Hematopoietic multipotent progenitor cell treated with erythropoietin and hydrocortisone succinate and interleukin-3 and kit ligand, for 8 days (in vitro differentiated cells): Measurements from ENCODE around the gene CIDEB.

Experiments
- DNase-seq: peaks from one replicate; pipeline ENCODE4 v3.0.0-alpha.2; 2015

The CIDEB gene

DNA sequence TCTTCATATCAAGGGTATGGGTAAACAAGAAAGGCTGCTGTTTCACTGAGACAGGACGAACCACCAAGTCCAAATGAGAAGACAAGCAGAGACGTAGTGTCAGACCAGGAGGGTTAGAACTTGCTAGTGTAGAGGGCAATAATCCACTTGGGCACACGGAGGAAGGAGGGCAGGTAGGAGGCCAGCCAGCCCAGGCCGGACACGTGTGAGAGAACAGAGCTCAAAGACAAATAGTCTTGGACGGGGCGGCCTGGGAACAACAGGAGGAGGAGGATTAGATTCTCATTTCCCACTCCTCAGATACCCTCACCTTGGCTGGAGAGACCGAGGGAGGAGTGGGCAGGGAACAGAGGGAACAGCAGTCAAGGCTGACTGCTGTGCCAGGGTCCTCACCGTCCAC is 17.0 kb downstream of the CIDEB start:
- no peak for DNase-seq

DNA sequence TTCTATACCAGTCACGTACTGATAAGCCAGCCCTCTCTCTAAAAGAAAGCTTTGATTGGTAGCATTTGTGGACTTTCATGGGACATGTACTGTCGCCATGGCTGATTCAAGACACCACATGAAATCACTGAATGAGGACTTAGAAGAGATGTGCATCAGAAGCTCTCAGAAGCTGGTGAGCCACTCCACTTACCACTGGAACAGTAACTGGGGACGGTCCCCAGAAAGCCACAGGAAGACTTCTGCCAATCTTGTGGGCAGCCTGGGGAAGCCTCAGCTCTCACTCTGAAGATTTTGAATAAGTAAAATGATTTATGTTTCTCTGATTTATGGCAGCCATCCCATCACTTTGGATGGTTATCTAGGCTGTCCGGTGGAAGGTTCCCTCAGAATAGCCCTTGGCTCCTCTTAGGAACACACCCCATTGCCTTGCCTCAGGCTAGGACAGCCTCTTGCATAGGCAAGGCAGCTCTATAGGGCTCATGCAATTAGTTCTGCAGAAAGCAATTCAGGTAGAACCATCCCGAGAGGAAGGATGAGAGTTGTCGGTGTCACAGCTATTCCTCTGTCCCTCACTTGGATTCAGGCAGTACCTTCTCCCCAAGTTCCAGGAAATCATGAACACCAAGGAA is 18.0 kb downstream of the CIDEB start:
- no peak for DNase-seq

DNA sequence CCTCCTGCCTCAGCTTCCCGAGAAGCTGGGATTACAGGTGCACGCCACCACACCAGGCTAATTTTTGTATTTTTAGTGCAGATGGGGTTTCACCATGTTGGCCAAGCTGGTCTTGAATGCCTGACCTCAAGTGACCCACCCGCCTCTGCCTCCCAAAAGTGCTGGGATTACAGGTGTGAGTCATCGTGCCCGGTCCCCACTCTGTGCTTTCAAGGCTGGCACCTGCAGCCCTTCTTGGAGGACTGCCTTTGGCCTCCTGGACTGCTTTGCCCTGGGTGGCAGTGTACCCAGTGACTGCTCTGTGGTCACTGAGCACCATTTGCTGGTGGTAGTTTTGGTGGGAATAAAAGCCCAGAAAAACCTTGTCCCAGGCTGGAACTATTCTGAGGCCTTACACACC is 20.8 kb downstream of the CIDEB start:
- DNase-seq = no peak

DNA sequence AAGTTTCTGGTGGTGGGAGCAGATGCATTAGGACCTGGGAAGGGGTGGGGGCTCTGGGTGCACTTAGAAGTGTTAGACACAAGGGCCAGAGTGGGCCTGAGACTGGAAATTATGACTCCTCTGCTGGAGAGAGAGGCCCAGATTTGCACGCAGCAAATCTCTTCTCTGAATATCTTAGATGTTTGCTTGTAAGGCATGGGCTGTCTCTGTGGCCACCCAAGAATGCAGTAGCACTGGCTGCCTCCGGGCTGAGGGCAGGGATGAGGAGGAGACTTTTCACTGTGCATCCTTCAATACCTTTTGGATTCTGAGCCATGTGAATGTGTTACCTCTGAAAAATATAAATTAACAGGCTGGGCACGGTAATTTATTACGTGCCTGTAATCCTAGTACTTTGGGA is 22.4 kb downstream of the CIDEB start:
- DNase-seq = no peak

DNA sequence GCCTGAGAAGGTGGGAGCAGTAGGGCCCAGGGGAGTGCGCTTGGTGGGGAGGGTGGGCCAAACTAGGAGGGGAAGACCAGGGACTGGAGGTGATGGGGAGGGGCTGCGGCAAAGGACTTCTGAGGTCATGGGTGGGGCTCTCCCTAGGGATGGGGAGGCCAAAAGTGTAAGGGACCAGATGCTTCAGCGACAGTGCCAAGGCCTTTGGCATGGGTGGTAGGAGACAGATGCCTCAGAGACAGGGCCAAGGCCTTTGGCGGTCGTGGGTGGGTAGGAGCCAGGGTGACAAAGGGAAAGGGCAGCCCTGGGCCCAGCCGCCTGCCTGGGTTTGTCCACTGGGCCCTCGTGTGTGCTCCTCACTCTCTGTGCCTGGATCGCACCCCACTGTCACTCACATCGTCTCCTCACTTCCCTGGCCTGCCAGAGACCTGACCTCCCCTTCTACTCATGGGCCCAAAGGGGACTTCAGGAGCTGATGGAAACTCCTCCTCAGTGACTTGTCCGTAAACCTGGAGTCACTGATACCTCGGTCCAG is 23.2 kb downstream of the CIDEB start:
- DNase-seq = no peak

DNA sequence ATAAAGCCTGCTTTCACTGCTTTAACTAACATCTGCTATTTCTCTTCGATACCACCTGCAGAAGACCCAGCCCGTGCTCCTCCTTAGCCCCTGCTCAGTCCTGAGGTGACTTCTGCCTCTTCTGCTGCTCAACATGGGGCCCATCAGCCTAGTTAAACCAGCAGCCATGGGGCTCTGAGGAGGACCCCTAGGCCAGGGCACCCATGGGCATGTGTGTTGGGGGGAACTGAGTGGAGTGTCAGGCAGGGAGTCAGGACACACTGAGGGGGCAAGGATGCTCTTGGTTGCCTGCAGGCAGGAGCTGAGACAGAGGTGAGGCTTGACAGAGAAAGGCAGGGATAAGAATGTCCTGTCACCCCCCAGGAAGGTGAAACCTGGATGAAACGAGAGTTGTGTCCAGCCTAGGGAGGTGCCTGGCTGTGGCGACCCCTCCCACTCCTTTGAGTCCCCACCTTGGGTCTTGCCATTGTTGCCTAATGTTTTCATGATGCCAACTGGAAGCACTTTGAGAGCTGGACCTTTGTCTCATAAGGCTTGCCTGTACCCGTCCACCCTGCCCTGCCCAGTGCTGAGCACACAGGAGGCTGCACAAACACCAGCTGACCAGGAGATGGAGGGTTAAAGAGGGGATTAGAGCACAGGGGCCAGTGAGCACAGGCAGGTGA is 23.8 kb downstream of the CIDEB start:
- no peak for DNase-seq

DNA sequence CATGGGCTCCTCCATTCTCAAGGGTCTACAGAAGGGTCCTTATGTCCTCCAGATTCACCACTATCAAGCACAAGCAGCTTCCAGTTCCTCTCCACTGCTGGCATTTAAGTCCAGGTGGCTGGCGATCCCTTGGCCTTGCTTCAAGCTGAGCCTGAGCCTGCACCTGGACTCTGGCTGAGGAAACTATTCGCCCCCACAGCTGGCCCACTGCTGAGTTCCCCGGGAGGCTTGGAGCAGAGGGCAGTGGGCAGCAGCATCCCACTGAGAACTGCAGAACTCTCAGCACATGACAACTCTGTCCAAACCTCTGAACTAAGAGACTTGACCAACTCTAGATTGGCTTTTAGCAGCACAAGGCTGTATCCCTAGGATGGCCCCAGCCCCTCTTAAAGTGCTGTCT is 25.0 kb downstream of the CIDEB start:
- no peak for DNase-seq

DNA sequence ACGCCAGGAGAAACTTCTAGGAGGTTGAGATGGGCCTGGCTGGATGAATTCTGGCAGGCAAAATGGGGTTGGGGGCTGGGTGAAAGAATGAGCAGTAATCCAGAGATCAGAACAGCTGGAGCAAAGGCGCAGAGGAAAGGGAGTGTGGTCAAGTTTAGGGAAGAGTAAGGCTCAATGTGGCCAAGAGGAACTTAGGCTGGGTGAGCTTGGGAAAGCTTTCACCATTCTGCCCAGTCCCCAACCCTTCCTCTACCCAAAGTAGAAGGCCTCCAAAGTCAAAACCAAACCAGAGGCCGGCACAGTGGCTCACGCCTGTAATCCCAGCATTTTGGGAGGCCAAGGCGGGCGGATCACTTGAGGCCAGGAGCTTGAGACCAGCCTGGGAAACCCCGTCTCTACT is 26.1 kb downstream of the CIDEB start:
- no peak for DNase-seq

DNA sequence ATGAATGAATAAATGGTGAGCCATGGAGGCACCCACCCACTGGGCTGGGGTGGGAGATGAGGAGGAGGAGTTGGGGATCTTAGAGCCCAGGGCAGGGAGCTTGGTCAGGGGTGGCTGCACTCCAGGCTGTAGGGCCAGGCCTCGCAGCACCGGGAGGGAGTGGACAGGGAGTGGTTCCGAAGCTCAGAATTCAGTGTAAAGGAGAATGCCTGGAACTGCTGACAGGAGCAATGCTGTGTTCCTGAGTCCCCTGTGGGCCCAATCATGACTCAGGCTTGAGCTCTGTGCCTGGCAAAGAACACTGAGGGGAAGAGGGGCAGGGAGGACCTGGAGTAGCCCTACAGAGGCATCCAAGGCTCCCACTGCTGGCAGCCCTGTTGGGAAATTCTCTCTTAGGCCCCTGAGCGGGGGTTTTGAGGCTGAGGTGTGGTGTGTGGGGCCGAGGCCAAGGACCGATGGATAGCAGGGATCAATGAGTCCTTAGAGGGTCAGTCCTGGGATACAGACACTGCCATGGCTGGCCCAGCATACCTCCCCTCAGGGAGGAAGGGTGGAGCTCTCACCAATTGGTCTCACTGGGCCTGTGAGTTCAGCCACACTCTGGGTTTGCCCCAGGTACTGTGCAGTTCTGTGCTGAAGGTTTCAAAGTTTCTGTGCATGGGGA is 26.8 kb downstream of the CIDEB start:
- DNase-seq = no peak

DNA sequence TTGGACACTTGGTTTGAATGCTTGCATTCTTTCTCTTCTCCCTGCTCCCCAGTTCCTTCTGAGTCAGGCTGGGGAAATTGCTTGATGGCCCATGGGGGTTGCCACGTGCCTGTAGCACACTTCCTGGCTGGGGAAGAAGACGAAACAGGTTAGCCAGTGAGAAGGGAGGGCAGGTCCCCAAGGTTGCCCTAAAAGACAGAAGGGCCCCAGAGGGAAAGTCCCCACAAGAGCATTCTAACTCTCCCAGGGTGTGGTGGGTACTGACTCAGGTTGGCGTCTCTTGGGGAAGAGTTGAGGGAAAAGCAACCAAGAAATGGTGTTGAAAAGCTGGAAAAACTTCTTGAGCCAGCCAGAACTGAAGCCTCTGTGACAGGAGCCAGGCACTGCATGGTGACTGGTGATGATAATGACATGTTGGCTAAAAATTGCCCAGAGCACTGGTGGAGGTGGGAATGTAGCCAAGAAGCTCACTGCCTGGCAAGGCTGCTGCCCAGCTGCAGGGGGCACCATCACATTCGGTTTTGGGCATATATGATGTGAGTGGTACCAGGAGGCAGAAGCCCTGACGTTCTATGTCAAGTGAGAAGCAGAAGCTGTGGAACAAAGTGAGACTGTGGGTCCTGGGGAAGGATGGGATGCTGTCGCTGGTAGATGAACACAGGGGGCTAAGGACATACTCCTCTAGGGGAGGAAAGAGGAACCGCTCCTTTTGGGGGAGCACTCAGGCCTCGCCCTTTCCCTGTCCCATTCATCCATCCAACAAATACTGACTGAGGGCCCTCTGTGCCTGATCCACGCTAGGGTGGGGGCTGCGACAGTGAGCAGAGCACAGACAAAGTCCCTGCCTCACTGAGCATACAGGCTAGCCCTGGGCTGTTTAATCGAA is 28.2 kb downstream of the CIDEB start:
- DNase-seq = peak; percentile 87

DNA sequence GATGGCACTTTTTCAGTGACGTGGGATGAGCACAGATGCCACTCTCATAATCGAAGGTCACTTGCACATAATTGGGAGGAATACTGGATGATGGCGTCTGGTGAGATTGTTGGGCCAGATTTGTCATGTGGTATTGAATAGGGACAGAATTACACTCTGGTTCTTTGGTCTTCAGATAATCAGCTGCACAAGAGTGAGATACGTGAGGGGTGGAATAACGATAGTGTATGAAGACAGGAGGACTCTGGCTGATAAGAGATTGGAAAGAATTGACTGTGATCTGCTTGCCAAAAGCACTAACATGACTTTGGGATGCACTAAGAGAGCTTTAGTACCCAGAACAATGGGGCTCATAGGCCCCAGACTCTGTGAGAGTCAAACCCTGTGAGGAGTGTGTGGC is 29.4 kb downstream of the CIDEB start:
- DNase-seq = peak; percentile 64

DNA sequence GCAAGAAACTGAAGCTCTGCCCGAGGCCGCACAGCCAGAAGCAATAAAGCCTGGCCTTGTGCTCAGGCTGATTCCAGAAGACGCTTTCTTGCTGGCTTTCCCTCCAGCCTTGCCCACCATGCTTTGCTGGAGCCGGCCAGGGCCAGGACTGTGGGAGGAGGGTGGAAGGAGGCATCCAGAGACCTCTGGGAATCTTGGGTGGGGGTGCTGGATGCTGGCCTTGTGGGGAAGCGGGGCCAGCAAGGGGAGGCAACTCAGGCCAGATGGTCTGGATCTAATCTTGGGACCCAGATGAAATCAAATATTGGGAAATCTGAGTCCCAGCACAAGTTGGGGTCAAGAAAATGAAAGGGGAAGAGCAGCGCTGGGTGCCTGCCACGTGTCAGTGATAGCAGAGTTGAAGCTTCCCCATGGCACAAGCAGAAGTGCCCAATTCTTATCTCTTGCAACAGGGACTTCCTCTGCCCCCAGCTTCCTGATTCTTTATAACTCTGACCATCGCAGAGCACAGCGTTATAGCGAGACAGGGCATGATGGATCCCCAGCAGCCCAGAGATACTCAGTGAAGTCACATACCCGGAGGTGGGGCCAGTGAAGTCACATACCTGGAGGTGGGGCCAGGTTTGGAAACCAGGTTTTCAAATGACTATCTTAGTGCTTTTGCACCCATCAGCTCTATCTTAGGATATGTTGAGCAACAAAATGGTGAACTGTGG is 30.0 kb downstream of the CIDEB start:
- DNase-seq = peak; percentile 79

DNA sequence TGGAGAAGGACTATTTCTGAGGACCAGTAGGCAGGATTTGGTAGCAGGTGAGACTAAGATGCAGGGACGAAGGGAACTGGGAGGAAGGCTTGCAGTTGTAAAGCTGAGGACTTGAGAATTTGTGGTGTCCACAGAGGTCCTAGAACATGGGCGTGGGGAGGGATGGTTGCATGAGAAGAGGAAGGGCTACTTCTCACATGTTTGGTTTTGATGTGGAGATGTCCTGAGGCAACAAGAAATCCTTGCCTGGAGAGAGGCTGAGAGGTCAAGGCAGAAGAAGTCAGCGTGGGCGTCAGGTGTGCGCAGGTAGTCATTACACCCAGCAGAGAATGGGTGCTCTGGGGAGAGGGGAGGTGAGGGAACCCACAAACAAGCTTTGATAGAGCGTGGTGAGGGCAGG is 30.7 kb downstream of the CIDEB start:
- no peak for DNase-seq

DNA sequence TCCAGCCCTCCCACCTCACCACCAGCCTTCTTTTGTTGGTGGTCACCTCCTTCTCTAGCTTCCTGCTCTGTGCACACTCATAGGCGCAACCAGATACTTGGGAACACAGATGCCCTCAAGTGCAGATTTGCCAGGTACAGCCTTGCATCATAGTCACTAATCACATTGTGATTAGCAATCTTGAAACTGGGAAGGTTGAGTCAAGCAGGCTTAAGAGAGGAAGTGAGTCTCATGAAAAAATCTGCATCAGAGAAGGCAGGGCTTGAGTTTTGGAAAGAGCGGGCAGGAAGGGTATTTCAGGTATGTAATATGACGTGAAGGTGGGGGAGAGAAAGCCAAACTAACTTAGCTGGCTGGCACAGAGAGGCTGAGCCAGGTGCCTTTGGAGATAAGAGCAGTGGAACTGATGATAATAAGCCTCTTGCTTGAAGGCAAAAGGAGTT is 33.7 kb downstream of the CIDEB start:
- DNase-seq = peak; percentile 72

DNA sequence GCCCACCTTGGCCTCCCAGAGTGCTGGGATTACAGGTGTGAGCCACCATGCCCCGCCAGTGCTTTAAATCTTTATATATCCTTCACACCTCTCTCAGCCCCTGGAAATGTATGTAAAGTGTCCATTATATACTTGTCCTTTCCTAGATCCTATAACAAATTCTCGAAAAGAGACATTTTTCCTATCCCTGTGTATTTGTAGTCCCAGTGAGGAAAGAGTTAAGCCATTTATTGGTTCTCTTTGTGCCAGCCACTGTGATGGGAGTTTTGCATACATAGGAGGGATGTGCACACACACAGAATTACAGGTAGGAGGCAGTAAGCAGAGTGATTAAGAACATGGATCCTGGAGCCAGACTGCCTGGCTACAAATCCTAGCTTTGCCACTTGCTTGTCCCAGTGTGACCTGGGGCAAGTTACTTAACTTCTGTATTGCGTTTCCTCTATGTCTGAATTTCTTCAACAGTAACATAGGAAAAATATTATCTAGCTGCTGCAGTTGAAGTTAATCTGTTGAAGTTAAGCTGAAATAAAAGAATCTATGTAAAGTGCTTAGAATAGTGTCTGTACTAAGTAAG is 34.3 kb downstream of the CIDEB start:
- peak; percentile 31 for DNase-seq

DNA sequence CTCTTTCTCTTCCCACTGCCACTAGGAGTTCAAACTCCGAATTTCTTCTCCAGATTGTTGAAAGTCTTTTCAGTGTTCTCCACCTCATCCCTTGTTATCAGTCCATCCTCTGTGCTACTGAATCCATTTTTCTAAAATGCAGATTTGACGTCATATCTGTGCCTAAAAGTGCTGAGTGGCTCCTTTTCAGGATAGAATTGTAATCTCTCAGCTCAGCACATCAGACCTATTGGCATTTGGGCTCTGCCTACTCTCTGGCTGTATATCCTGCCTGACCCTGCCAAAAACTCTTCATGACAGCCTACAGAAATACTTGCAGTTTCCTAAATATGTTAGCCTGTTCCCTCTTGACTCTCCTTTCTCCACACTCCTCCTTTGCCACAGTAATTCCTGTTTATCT is 35.3 kb downstream of the CIDEB start:
- no peak for DNase-seq

DNA sequence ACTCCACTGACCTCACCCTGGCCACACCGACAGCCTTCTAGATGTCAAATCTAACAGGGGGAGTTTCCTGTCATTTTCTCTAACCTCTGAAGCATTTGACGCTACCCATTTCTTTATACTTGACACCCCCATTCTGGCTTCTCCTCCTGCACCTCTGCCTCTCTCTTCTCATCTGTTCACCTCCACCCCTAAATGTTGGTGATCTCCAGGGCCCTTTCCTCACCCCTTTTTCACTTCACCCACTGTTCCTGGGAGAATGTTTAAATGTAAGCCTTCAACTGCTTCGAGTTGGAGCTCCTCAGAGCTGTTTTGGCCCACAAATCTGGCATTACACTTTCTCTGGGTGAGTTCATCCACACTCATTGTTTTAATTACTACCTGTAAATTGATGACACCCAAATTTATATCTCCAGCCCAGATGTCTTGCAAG is 35.9 kb downstream of the CIDEB start:
- no peak for DNase-seq

DNA sequence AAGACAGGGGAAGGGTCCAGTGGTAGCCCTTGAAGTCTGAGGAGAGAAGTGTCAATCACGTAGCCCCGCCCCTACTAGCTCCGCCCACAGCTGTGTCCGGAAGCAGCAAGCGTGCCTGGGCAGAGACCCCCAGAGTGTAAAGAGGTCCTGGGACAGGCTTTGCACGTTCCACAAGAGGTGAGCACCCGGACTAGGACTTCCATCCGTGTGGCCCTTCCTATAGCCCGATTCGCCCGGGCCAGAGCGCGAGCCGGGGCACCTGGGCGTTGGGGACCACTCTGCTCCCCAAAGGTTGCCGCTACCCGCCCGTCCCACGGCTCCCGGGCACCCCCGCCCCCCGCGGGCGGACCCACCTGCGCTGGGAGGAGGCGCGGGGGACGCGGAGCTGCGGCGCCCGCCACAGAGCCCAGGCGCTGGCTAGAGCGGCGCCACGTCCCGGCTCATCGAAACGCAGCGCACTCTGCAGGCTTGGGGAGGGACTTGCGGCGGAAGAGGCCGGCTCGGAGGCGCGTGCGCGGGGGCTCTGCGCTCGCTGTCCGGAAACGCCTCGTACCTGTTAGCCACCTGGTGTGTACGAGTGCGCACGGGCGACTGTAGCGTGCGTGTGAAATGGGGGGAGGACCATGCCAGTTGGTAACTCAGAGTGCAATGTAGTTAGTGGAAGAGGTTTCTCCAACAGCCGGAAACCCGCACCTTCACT is 36.5 kb downstream of the CIDEB start, which contains the start of gene RABGGTA:
RABGGTA (minus strand) TSS at position 464 of the 700 bp plus-strand sequence. CDS start 482 bp downstream, outside the sequence.
- peak; percentile 90 for DNase-seq

DNA sequence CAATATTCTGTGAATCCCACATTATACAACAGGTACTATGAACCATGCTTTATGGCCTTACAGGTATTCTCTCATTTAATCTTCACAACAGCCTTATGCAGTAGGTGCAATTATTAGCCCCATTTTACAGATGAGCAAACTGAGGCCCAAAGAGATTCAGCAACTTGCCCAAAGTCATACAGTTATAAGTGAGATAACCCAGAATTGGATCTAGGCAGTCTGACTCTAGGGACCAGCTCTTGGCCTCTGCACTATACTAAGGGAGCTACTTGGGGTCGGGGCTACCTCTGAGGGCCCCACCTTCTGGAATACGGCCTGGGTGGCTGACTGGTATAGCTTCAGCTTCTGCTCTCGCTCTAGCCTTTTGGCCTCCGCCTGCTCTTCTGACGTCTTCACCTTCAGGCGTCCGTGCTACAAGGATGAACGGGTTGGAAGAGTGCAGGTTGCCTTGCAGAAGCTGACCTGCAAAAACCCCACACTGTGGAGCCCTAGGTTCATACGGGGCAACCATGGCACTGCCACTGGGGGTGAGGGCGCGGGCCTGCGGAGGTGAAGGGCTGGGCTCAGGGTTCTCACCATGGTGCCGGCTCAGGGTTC is 37.1 kb downstream of the CIDEB start:
- no peak for DNase-seq

DNA sequence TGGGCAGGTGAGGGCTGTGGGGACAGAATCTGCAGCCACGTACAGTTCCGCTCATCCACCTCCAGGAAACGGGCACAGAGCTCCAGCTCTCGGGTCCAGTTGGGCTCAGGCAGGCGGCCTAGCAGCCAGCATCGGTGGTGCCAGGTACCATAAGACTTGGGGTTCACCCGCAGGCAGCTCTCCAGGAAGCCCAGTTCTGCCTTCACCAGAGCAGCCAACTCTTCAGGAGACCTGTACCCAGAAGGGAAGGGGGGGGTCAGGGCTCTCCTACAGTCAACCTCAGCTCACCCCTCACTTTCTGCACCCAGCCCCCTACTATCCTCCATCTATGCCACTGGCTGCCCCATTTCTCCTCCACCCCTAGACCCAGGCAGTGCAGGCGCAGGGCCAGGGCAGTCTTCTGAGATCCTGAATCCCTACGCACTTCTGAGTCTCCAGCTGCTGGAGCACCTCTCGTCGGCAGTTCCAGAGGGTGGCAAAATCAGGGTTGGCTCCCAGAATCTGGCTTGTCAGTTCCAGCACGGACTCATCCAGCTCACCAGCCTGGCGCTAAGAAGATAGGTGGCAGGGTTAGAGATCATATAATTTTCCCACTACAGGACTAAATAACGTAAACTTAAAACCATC is 37.8 kb downstream of the CIDEB start:
- no peak for DNase-seq
